Neural progenitor cell (in vitro differentiated cells): ENCODE data around the gene SPG11. TPM values are rescaled to one million over a fixed set of nuclear protein-coding genes. Genes with fewer than 3 reads are reported as not detected.
"Not testable (repeated sequence)": the region's sequence is repeated elsewhere in the genome, so short reads cannot be mapped to it uniquely, and the experiment has no call there.

Source experiments
- DNase-seq: peaks from one replicate; pipeline ENCODE4 v3.0.0-alpha.2; 2016; ENCODE audit warnings: low spot score
- H2AFZ ChIP-seq: fragments of 200-600 bp; sonication (generic); replicated peaks from 2 replicates; pipeline ENCODE4 v1.6.1; 2016; ENCODE audit warnings: antibody characterized with exemption
- H3F3A ChIP-seq: fragments of 200-600 bp; sonication (generic); 2 replicates; pipeline ENCODE4 v1.6.1; 2016; ENCODE audit warnings: antibody characterized with exemption, low read depth
- H3K27ac ChIP-seq: fragments of 200-600 bp; sonication (generic); 2 replicates; pipeline ENCODE4 v1.5.1; 2016; ENCODE audit warnings: mild to moderate bottlenecking
- H3K27me3 ChIP-seq: fragments of 200-600 bp; sonication (generic); 2 replicates; pipeline ENCODE4 v1.6.1; 2016; ENCODE audit warnings: mild to moderate bottlenecking, moderate library complexity
- H3K36me3 ChIP-seq: fragments of 200-600 bp; sonication (generic); 2 replicates; pipeline ENCODE4 v1.5.1; 2016
- H3K4me1 ChIP-seq: fragments of 200-600 bp; sonication (generic); 2 replicates; pipeline ENCODE4 v1.6.1; 2016; ENCODE audit warnings: mixed run types
- H3K4me2 ChIP-seq: fragments of 200-600 bp; sonication (generic); 2 replicates; pipeline ENCODE4 v1.6.1; 2016
- H3K4me3 ChIP-seq: fragments of 200-600 bp; sonication (generic); 2 replicates; pipeline ENCODE4 v1.5.1; 2016
- H3K79me2 ChIP-seq: fragments of 200-600 bp; sonication (generic); 2 replicates; pipeline ENCODE4 v1.6.1; 2016; ENCODE audit warnings: low read depth
- H3K9ac ChIP-seq: fragments of 200-600 bp; sonication (generic); 2 replicates; pipeline ENCODE4 v1.6.1; 2016
- H3K9me3 ChIP-seq: fragments of 200-600 bp; sonication (generic); 2 replicates; pipeline ENCODE4 v1.5.1; 2016; ENCODE audit warnings: low read depth
- H4K20me1 ChIP-seq: fragments of 200-600 bp; sonication (generic); 2 replicates; pipeline ENCODE4 v1.6.1; 2016; ENCODE audit warnings: low read depth
- H3K27ac Mint-ChIP-seq: 3 replicates; pipeline ENCODE4 v1.8.0; 2021; ENCODE audit warnings: mixed read lengths
- H3K27me3 Mint-ChIP-seq: 2 replicates; pipeline ENCODE4 v1.8.0; 2022; ENCODE audit warnings: low read depth, mild to moderate bottlenecking, inconsistent platforms, moderate library complexity, mixed read lengths; ENCODE audit not compliant: insufficient read depth
- H3K36me3 Mint-ChIP-seq: 3 replicates; pipeline ENCODE4 v1.8.0; 2021; ENCODE audit warnings: mixed read lengths
- H3K4me1 Mint-ChIP-seq: 3 replicates; pipeline ENCODE4 v1.8.0; 2021; ENCODE audit warnings: mixed read lengths
- H3K4me3 Mint-ChIP-seq: 3 replicates; pipeline ENCODE4 v1.8.0; 2021; ENCODE audit warnings: mild to moderate bottlenecking, moderate library complexity, mixed read lengths
- H3K9me3 Mint-ChIP-seq: 3 replicates; pipeline ENCODE4 v1.8.0; 2020; ENCODE audit warnings: mixed read lengths
- EZH2 ChIP-seq: fragments of 200-600 bp; sonication (generic); IDR thresholded peaks from 2 replicates; pipeline ENCODE4 v1.6.1; 2017; ENCODE audit warnings: antibody characterized with exemption, mild to moderate bottlenecking, moderate library complexity
- EZH2phosphoT487 ChIP-seq: fragments of 200-600 bp; sonication (generic); IDR thresholded peaks from 2 replicates; pipeline ENCODE4 v1.6.1; 2017; ENCODE audit warnings: antibody characterized with exemption
- total RNA-seq: library from RNA; depleted of rRNA; stranded (reverse); fragments of >200 nt; gene quantifications from 2 replicates; pipeline ENCODE4 v1.2.3, GENCODE V29; 2015; ENCODE audit warnings: low replicate concordance
- TF ChIP-seq, protein P1 (sequence below): fragments of 200-600 bp; sonication (generic); IDR thresholded peaks from 2 replicates; pipeline ENCODE4 v1.5.1; 2017; ENCODE audit warnings: antibody characterized with exemption, mild to moderate bottlenecking

Gene SPG11
- total RNA-seq, 1 donor from 2014 or later: 65.9 TPM

DNA sequence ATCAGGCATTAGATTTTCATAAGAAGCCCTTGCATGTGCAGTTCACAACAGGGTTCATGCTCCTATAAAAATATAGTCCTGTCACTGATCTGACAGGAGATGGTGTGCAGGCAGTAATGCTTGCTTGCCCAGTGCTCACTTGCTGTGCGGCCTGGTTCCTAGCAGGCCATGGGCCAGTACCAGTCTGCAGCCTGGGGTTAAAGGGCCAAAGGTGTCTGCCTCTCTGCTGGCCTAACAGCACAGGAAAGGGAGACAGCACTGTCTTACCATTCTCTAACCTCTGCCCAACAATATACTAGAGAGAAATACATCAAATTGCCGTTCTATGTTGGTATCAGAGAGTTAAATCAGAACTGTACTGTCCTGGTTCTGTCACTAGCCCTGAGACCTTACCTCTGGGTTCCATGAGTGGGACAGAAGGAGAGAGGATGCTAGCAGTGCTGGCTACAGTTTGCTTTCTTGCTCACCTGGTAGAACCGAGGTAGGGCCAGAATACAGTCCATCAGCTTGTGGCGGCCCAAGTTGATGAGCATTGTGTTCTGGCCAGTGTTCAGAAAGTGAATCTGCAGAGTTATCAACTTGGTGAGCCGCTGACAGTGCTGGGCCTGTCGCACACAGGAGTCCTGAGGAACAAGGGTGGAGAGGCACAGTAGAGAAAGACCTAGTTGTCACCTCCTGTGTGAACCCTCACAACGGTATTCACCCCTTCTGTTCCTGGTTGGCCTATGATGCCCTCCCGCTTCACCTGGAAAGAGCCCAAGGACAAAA lies 97.9 kb downstream of the SPG11 start:
- H3K4me2 ChIP-seq: no peak overlapping the region
- H3K27me3 ChIP-seq: no peaks in the 10 kb centered on the region
- no peak overlapping the region for H3K4me3 ChIP-seq
- peaks cover 5% of the 10 kb centered on the region for H3K9me3 ChIP-seq
- H3K27ac ChIP-seq: no peak overlapping the region
- no peaks in the 10 kb centered on the region for H3K79me2 ChIP-seq
- no peaks in the 10 kb centered on the region for H3F3A ChIP-seq
- Mint-ChIP-seq H3K27ac (no peak overlapping the region), H3K27me3 (no peaks in the 10 kb centered on the region), H3K36me3 (peaks cover 60% of the 10 kb centered on the region), H3K4me1 (no peaks in the 10 kb centered on the region), H3K4me3 (no peak overlapping the region), H3K9me3 (peaks cover 22% of the 10 kb centered on the region)
- peaks cover 39% of the 10 kb centered on the region for H3K36me3 ChIP-seq
- H3K4me1 ChIP-seq: no peaks in the 10 kb centered on the region
- TF ChIP-seq EZH2 (no peak), EZH2phosphoT487 (no peak)
- TF ChIP-seq, protein P1, sequence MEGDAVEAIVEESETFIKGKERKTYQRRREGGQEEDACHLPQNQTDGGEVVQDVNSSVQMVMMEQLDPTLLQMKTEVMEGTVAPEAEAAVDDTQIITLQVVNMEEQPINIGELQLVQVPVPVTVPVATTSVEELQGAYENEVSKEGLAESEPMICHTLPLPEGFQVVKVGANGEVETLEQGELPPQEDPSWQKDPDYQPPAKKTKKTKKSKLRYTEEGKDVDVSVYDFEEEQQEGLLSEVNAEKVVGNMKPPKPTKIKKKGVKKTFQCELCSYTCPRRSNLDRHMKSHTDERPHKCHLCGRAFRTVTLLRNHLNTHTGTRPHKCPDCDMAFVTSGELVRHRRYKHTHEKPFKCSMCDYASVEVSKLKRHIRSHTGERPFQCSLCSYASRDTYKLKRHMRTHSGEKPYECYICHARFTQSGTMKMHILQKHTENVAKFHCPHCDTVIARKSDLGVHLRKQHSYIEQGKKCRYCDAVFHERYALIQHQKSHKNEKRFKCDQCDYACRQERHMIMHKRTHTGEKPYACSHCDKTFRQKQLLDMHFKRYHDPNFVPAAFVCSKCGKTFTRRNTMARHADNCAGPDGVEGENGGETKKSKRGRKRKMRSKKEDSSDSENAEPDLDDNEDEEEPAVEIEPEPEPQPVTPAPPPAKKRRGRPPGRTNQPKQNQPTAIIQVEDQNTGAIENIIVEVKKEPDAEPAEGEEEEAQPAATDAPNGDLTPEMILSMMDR: no peak
- no peak for DNase-seq
- no peaks in the 10 kb centered on the region for H4K20me1 ChIP-seq
- H2AFZ ChIP-seq: no peak overlapping the region
- H3K9ac ChIP-seq: no peak overlapping the region

DNA sequence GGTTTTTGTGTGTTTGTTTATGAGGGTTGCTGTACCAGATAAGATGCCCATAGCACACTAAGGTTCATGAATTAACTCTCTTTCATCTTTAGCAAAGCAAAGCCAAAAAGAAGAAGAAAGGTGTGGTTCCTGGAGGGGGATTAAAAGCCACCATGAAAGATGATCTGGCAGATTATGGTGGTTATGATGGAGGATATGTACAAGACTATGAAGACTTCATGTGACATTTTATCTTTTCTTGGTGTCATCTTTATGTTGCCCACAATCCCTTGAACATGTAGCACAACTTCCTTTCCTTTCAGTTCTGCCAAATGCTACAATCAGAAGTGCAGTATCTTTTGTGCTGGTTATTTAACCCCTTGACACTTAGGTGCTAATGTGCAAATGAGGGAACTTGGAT lies 102.5 kb downstream of the SPG11 start:
- H3K79me2 ChIP-seq, H3K9ac ChIP-seq, H3K4me3 Mint-ChIP-seq, H3F3A ChIP-seq, H3K4me3 ChIP-seq, H3K4me2 ChIP-seq, DNase-seq, H2AFZ ChIP-seq, H3K27ac Mint-ChIP-seq, H3K4me1 Mint-ChIP-seq, H4K20me1 ChIP-seq, H3K27me3 Mint-ChIP-seq, H3K4me1 ChIP-seq, H3K27me3 ChIP-seq, H3K27ac ChIP-seq, H3K9me3 ChIP-seq: not testable (repeated sequence)
- peaks cover 17% of the 10 kb centered on the region for H3K9me3 Mint-ChIP-seq
- H3K36me3 ChIP-seq: peaks cover 48% of the 10 kb centered on the region
- peaks cover 65% of the 10 kb centered on the region for H3K36me3 Mint-ChIP-seq

DNA sequence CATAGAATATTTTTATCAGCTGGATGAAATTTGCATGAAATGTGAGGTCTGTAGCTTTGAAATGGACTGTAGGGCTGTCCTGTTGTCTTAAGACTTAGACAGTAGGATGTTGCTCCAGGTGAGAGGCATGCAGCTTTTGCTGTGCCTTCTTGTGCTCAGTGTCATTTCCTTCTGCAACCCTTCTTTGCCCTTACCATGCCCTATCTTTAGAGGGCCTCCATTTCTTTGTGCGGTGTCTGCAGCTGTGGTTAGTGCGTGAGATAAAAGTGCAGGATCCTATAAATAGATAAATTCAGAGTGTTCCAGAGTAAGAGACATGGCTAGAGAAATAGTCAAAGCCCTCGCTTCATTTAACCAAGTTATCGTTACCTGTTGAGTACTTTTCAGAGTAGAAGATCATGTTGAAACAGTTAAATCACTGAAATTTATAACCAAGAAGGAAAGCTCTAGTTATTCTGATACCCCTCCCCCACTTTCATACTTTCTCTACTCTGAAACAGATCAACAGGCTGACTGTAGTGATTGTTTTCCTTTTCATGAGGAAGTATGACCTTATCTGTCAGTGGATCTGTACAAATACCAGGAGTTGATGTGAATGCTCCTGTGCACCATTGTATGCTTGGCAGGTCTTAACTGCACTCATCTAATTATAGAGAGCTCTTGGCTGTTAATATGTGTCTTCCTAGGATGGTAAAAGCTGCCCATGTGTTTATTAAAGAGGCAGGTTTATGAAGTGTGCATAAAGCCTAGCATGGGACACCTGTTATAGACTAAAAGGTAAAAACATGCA lies 108.3 kb downstream of the SPG11 start:
- Histone ChIP-seq H3K27me3 (no peaks in the 10 kb centered on the region), H3K79me2 (peaks cover 13% of the 10 kb centered on the region), H2AFZ (no peak overlapping the region), H3K4me3 (no peak overlapping the region), H3K27ac (no peak overlapping the region), H3K9me3 (no peaks in the 10 kb centered on the region), H3K4me2 (no peak overlapping the region), H3K9ac (no peak overlapping the region), H3K4me1 (no peaks in the 10 kb centered on the region), H3F3A (no peaks in the 10 kb centered on the region), H4K20me1 (peaks cover 2% of the 10 kb centered on the region), H3K36me3 (peaks cover 32% of the 10 kb centered on the region)
- no peak for DNase-seq
- Mint-ChIP-seq H3K4me3 (no peak overlapping the region), H3K9me3 (no peaks in the 10 kb centered on the region), H3K36me3 (peaks cover 28% of the 10 kb centered on the region), H3K27ac (no peak overlapping the region), H3K27me3 (no peaks in the 10 kb centered on the region), H3K4me1 (no peaks in the 10 kb centered on the region)
- TF ChIP-seq EZH2: no peak
- TF ChIP-seq, protein P1: no peak
- no peak for TF ChIP-seq EZH2phosphoT487

DNA sequence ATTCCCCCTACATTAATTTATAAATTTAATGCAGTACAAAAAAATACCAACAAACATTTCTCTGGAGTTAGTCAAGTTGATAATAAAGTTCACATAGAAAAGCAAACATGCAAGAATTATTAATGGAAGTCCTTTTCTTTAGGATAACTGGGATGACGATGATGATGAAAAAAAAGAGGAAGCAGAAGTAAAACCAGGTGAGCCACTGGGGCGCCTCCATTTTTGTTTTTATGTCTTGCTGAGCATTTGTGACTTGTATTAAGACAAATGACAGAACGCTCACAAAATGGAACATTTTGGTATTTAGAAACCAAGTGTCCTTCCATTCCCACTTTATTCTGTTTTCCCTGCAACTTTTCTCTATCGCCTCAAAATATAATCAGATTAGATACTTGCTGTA lies 112.7 kb downstream of the SPG11 start:
- Mint-ChIP-seq H3K36me3 (peaks cover 23% of the 10 kb centered on the region), H3K4me3 (no peak overlapping the region), H3K4me1 (no peaks in the 10 kb centered on the region), H3K27ac (no peak overlapping the region), H3K27me3 (no peaks in the 10 kb centered on the region), H3K9me3 (no peaks in the 10 kb centered on the region)
- no peak for DNase-seq
- Histone ChIP-seq H4K20me1 (peaks cover 13% of the 10 kb centered on the region), H3K9ac (no peak overlapping the region), H3K27ac (no peak overlapping the region), H3K36me3 (peaks cover 24% of the 10 kb centered on the region), H3K9me3 (no peaks in the 10 kb centered on the region), H3K4me3 (no peak overlapping the region), H3F3A (no peaks in the 10 kb centered on the region), H3K79me2 (peaks cover 51% of the 10 kb centered on the region), H3K27me3 (no peaks in the 10 kb centered on the region), H3K4me1 (no peaks in the 10 kb centered on the region), H3K4me2 (no peak overlapping the region), H2AFZ (no peak overlapping the region)
- TF ChIP-seq, protein P1: no peak
- TF ChIP-seq EZH2 (no peak), EZH2phosphoT487 (no peak)
